Stomach smooth muscle (tissue), 2 donors: ENCODE data around the gene PODXL2.
A peak's percentile ranks its signal among the peaks of the same experiment; 100 is the strongest.

ENCODE experiments used
- H3K27ac ChIP-seq: one replicate; pipeline ENCODE4 v1.7.0; 2013; ENCODE audit warnings: mild to moderate bottlenecking, low read length, inconsistent platforms
- H3K27me3 ChIP-seq, 2 donors: one replicate each; pipeline ENCODE4 v1.7.0; 2013; ENCODE audit warnings: low read length in 2 of 2; ENCODE audit not compliant: insufficient read depth in 2 of 2, control insufficient read depth in 1 of 2
- H3K36me3 ChIP-seq, 2 donors: one replicate each; pipeline ENCODE4 v1.7.0; 2013; ENCODE audit warnings: low read length in 2 of 2; ENCODE audit not compliant: control insufficient read depth in 2 of 2, insufficient read depth in 2 of 2
- H3K4me1 ChIP-seq: one replicate; pipeline ENCODE4 v1.7.0; 2013; ENCODE audit warnings: low read length; ENCODE audit not compliant: control insufficient read depth, insufficient read depth
- H3K4me3 ChIP-seq, 2 donors: one replicate each; pipeline ENCODE4 v1.7.0; 2013; ENCODE audit warnings: low read length in 2 of 2
- H3K9ac ChIP-seq, 2 donors: one replicate each; pipeline ENCODE4 v1.7.0; 2013; ENCODE audit warnings: low read length in 2 of 2, mild to moderate bottlenecking in 1 of 2
- H3K9me3 ChIP-seq, 2 donors: one replicate each; pipeline ENCODE4 v1.7.0; 2013; ENCODE audit warnings: low read length in 2 of 2; ENCODE audit not compliant: control insufficient read depth in 2 of 2
- donor health status: healthy.
- donor health status: Pancreatic carcinoma.

The PODXL2 gene

DNA sequence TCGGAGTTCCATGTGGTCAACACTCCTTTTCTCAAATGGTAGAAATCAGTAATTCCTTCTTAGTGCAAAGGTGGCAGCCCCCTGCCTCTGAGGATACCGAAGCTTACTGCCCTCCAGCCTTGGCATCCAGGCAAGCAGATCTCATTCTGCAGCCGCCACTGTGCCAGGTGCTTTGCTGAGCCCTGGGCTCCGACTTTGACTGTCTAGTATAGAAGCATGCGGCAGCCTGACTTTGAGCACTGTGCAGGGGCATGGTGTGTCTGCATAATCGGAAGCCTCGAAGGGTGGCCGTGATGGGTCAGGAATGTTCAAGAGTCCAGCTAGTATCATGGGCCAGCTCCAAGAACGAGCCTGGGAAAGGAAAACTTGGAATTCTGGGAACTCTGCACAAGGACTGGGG, 83.5 kb downstream of the PODXL2 start:
- Histone ChIP-seq H3K27ac (no peak overlapping the region), H3K36me3 (peaks cover 0 to 7% of the 10 kb centered on the region in 2 donors), H3K4me3 (no peak overlapping the region), H3K9me3 (no peaks in the 10 kb centered on the region), H3K9ac (no peak overlapping the region), H3K27me3 (no peaks in the 10 kb centered on the region), H3K4me1 (peaks cover 57% of the 10 kb centered on the region)

DNA sequence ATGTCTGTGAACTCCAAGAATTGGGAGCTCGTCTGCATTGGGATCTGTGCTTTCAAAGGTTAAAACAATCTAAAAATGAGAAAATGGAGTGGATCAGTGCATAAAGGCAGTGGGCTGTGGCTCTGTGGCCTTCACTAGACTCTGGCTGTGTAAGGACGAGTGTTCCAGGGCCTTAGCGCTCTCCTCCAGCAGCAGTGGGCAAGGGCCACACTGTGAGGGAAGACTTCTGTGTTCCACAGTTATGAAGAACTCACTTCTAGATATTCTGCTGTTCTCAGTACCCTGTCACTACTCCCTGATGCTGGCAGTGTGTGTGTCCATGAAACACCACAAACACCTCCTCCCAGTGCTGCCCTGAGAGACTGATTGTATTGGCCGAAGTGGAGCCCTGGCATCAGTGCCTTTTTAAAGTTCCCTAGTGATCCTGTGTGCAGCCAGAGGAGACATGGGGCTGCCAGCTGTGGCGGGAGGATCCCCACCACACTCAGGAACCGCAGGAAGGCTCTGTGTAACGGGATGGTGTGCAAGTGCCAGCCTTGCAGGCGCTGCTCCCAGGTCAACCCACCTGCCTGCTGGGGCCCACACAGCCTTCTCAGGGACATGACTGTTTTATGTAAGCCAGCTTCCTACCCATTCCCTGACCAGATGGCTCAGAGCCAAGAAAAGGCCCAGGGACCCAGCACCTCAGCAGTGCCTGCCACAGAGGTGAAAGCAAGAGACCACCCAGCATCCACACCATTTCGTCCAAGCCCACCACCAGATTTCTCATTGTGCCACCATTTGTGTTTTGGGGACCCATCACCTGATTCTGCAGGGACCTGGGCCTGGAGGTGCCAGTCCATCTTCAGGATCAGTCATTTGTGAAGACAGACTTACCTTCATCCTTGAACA, 84.1 kb downstream of the PODXL2 start:
- H3K9me3 ChIP-seq: no peaks in the 10 kb centered on the region
- peak overlapping the region; percentile 18 for H3K27ac ChIP-seq
- H3K9ac ChIP-seq: no peak overlapping the region
- peaks cover 0 to 7% of the 10 kb centered on the region in 2 donors for H3K36me3 ChIP-seq
- peaks cover 54% of the 10 kb centered on the region for H3K4me1 ChIP-seq
- H3K27me3 ChIP-seq: no peaks in the 10 kb centered on the region
- H3K4me3 ChIP-seq: no peak overlapping the region

- Histone ChIP-seq H3K36me3 (peaks cover 0 to 7% of the 10 kb centered on the region in 2 donors), H3K27ac (peak overlapping the region; percentile 46), H3K4me3 (no peak overlapping the region), H3K4me1 (peaks cover 53% of the 10 kb centered on the region), H3K9me3 (no peaks in the 10 kb centered on the region), H3K27me3 (no peaks in the 10 kb centered on the region), H3K9ac (no peak overlapping the region)
Observed at GRCh38 chr3:127714125-127714571, 85.2 kb downstream of the PODXL2 start.

- Histone ChIP-seq H3K4me1 (peaks cover 50% of the 10 kb centered on the region), H3K9ac (no peak overlapping the region), H3K36me3 (peaks cover 0 to 9% of the 10 kb centered on the region in 2 donors), H3K4me3 (no peak overlapping the region), H3K9me3 (no peaks in the 10 kb centered on the region), H3K27me3 (no peaks in the 10 kb centered on the region), H3K27ac (peak overlapping the region; percentile 46)
Observed at GRCh38 chr3:127714866-127715265, 85.9 kb downstream of the PODXL2 start.

DNA sequence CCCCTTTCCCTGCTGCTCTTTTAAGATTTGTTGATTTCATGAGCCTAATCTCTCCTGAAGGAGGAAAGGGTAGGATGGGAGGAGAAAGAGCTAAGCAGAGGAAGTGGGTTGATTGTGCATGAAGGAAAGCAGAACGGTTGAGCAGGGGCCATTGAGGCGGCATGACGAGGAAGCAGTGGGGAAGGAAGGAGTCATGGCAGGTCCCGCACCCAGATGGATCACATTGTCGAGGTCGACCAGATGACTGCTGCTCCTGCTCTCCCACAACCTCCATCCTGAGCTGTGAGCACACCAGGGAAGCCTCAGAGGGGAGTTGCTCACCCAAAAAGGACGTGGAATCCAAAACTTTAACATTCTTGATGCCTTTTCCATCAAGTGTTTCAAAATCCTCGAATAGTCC, 86.5 kb downstream of the PODXL2 start:
- H3K27me3 ChIP-seq: no peaks in the 10 kb centered on the region
- no peaks in the 10 kb centered on the region for H3K9me3 ChIP-seq
- no peak overlapping the region for H3K9ac ChIP-seq
- no peak overlapping the region for H3K4me3 ChIP-seq
- H3K27ac ChIP-seq: no peak overlapping the region
- peaks cover 50% of the 10 kb centered on the region for H3K4me1 ChIP-seq
- peaks cover 0 to 13% of the 10 kb centered on the region in 2 donors for H3K36me3 ChIP-seq

DNA sequence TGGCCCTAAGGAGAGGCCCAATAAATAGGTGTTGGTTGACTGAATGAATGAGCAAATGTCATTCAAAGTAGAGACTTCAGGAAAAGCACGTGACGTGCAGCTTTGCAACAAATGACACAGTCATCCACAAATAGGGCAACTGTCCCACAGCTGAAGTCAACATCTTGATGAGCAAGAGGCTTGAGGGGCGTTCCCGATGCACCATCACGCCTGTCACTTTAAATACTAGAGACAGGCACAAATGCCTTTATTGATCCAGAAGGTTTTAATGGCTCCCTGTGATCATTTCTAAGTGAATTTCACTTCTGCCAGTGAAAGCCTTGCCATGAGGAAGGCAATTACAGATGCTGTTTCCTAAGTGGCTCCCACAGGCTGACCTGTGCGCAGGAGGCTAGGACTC, 87.4 kb downstream of the PODXL2 start:
- Histone ChIP-seq H3K27ac (no peak overlapping the region), H3K9me3 (no peaks in the 10 kb centered on the region), H3K36me3 (peaks cover 0 to 13% of the 10 kb centered on the region in 2 donors), H3K9ac (no peak overlapping the region), H3K4me1 (peaks cover 45% of the 10 kb centered on the region), H3K27me3 (no peaks in the 10 kb centered on the region), H3K4me3 (no peak overlapping the region)

GRCh38 chr3:127717357-127718244, 88.6 kb downstream of the PODXL2 start:
- no peak overlapping the region for H3K27ac ChIP-seq
- H3K4me3 ChIP-seq: no peak overlapping the region
- H3K36me3 ChIP-seq: peaks cover 0 to 13% of the 10 kb centered on the region in 2 donors
- no peak overlapping the region for H3K9ac ChIP-seq
- H3K4me1 ChIP-seq: peaks cover 47% of the 10 kb centered on the region
- no peaks in the 10 kb centered on the region for H3K27me3 ChIP-seq
- H3K9me3 ChIP-seq: no peaks in the 10 kb centered on the region

DNA sequence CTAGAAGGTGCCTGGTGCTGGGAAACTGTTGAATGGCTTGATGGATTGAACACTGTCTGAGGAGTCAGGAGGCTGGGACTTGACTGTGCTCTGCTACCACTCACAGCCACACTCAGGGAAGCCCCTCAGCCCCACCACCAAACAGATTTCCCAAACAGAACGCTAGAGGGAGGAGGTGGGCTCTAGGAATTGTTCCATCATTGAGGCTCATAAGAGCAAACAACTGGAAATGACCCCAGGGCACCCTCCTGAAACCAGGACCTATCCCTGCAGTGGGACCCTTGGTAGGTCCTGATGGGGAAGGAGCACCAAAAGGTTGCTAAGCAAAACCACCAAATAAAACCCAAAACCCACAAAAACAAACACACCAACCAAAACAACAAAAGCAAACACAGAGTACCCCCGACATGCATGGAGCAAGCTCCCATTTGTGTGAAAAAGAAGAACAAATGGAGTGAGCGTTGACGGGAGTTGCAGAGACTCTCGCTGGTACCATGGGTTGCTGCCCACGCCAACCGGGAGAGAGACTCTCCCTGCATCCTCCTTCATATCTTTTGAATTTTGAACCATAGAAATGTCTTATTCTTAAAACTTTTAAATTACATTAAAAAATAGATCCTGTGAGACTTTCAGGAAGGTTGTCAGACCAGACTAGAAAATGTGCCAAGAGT, 89.4 kb downstream of the PODXL2 start:
- H3K9ac ChIP-seq: no peak overlapping the region
- H3K36me3 ChIP-seq: peaks cover 0 to 13% of the 10 kb centered on the region in 2 donors
- no peaks in the 10 kb centered on the region for H3K9me3 ChIP-seq
- no peak overlapping the region for H3K4me3 ChIP-seq
- H3K27me3 ChIP-seq: no peaks in the 10 kb centered on the region
- H3K4me1 ChIP-seq: peaks cover 47% of the 10 kb centered on the region
- H3K27ac ChIP-seq: no peak overlapping the region

DNA sequence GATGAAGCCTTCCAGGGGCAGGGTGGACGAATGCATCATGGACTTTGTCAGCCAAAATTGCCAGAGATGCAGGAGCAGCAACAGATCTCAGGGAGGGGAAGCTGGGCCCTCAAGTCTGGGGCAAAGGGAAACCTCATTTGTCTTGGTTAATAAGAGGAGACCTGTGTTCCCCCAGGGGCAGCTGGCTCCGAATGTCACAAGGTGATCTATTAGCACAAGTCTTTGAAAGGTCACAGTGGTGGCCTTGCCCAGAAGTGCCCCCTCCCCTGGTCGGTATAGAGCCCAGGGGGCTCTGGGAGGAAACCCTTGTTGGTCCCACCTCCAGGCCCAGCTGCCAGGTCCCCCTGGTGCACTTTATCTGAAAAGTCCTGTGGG, 89.9 kb downstream of the PODXL2 start:
- Histone ChIP-seq H3K9me3 (no peaks in the 10 kb centered on the region), H3K36me3 (peaks cover 0 to 13% of the 10 kb centered on the region in 2 donors), H3K4me3 (no peak overlapping the region), H3K4me1 (peaks cover 49% of the 10 kb centered on the region), H3K27me3 (no peaks in the 10 kb centered on the region), H3K27ac (peak overlapping the region; percentile 18), H3K9ac (no peak overlapping the region)

GRCh38 chr3:127719369-127719768, 90.4 kb downstream of the PODXL2 start:
- peaks cover 49% of the 10 kb centered on the region for H3K4me1 ChIP-seq

More at GRCh38 chr3:127719369-127719768, 90.4 kb downstream of the PODXL2 start:
- no peak overlapping the region for H3K9ac ChIP-seq
- H3K27ac ChIP-seq: peak overlapping the region; percentile 18
- no peaks in the 10 kb centered on the region for H3K9me3 ChIP-seq
- peaks cover 0 to 13% of the 10 kb centered on the region in 2 donors for H3K36me3 ChIP-seq
- no peaks in the 10 kb centered on the region for H3K27me3 ChIP-seq
- no peak overlapping the region for H3K4me3 ChIP-seq
